Muscle of arm (tissue), 12 donors: ENCODE data around the gene LSM2. TPM values are rescaled to one million over a fixed set of nuclear protein-coding genes. Genes with fewer than 3 reads are reported as not detected.

Experiments used
- DNase-seq: peaks from one replicate; pipeline ENCODE4 v3.0.0-alpha.2; 2013
- polyA plus RNA-seq, 12 donors: library from polyadenylated mRNA; unstranded; fragments of 120-200 nt; gene quantifications; one replicate each; pipeline ENCODE4 v1.2.1, GENCODE V29; 2013; ENCODE audit not compliant: insufficient read length in 12 of 12

Gene LSM2
- polyA plus RNA-seq, 12 donors, result 47.5 to 67.9 (median 58.6) TPM; not detected in 1

- no peak for DNase-seq
Measured at GRCh38 chr6:31779908-31780307, 26.9 kb downstream of the LSM2 start.

- no peak for DNase-seq
Measured at GRCh38 chr6:31778999-31779885, 27.5 kb downstream of the LSM2 start.

GRCh38 chr6:31778193-31778592, 28.6 kb downstream of the LSM2 start:
- DNase-seq, result no peak

- DNase-seq, result no peak
Measured at GRCh38 chr6:31777667-31778050, 29.1 kb downstream of the LSM2 start.

- DNase-seq, result no peak
Measured at GRCh38 chr6:31776989-31777666, 29.6 kb downstream of the LSM2 start, which contains the start of gene VWA7. TSS of gene VWA7 (minus strand) at chr6:31777328. CDS start at chr6:31776779, 549 bp downstream.

GRCh38 chr6:31776485-31776988, 30.2 kb downstream of the LSM2 start:
- DNase-seq, result no peak

GRCh38 chr6:31775633-31776484, 30.9 kb downstream of the LSM2 start:
- DNase-seq, result no peak

GRCh38 chr6:31775184-31775583, 31.6 kb downstream of the LSM2 start:
- DNase-seq, result no peak

- no peak for DNase-seq
Measured at GRCh38 chr6:31771992-31772358, 34.8 kb downstream of the LSM2 start.

GRCh38 chr6:31770860-31771259, 35.9 kb downstream of the LSM2 start:
- DNase-seq, result no peak

GRCh38 chr6:31769684-31770371, 36.9 kb downstream of the LSM2 start:
- DNase-seq, result no peak

- DNase-seq, result no peak
Measured at GRCh38 chr6:31768363-31769257, 38.2 kb downstream of the LSM2 start.

- no peak for DNase-seq
Measured at GRCh38 chr6:31767096-31767645, 39.6 kb downstream of the LSM2 start.

- DNase-seq, result no peak
Measured at GRCh38 chr6:31765910-31766794, 40.6 kb downstream of the LSM2 start.

GRCh38 chr6:31765559-31765909, 41.2 kb downstream of the LSM2 start:
- DNase-seq, result no peak

- no peak for DNase-seq
Measured at GRCh38 chr6:31764198-31764597, 42.6 kb downstream of the LSM2 start.

GRCh38 chr6:31763619-31763940, 43.2 kb downstream of the LSM2 start:
- DNase-seq, result no peak

- no peak for DNase-seq
Measured at GRCh38 chr6:31762878-31763618, 43.7 kb downstream of the LSM2 start.
